ENCODE data around the gene CCL28. TPM values are rescaled to one million over a fixed set of nuclear protein-coding genes. Genes with fewer than 3 reads are reported as not detected.
A peak's percentile ranks its signal among the peaks of the same experiment; 100 is the strongest.
"Not testable (repeated sequence)": the region's sequence is repeated elsewhere in the genome, so short reads cannot be mapped to it uniquely, and the experiment has no call there.

The CCL28 gene
- total and polyA plus RNA-seq, 2 of the 13 experiments (the other 11 are each of a cell fraction or from before 2014, with no cell fraction given) = 0.03 TPM; not detected in 1

DNA sequence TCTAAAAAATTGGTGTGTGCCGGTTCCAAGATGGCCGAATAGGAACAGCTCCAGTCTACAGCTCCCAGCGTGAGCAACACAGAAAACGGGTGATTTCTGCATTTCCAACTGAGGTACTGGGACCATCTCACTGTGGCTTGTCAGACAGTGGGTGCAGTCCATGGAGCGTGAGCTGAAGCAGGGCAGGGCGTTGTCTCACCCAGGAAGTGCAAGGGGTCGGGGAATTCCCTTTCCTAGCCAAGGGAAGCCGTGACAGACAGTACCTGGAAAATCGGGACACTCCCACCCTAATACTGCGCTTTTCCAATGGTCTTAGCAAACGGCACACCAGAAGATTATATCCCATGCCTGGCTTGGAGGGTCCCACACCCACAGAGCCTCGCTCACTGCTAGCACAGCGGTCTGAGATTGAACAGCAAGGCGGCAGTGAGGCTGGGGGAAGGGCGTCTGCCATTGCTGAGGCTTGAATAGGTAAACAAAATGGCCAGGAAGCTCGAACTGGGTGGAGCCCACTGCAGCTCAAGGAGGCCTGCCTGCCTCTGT, 9.6 kb downstream of the CCL28 start (continued):
- TF ChIP-seq ZNF567 (CRISPR knock-in tag; IDR thresholded peaks at IDR 0.05; ENCODE audit: borderline replicate concordance) = peak; percentile 29; the same call in 1 of the 2 replicates
- peak; percentile 70; the same call in 1 of the 2 replicates for TF ChIP-seq NRL (CRISPR knock-in tag; IDR thresholded peaks at IDR 0.05; ENCODE audit: borderline replicate concordance)
- TF ChIP-seq, protein P1, sequence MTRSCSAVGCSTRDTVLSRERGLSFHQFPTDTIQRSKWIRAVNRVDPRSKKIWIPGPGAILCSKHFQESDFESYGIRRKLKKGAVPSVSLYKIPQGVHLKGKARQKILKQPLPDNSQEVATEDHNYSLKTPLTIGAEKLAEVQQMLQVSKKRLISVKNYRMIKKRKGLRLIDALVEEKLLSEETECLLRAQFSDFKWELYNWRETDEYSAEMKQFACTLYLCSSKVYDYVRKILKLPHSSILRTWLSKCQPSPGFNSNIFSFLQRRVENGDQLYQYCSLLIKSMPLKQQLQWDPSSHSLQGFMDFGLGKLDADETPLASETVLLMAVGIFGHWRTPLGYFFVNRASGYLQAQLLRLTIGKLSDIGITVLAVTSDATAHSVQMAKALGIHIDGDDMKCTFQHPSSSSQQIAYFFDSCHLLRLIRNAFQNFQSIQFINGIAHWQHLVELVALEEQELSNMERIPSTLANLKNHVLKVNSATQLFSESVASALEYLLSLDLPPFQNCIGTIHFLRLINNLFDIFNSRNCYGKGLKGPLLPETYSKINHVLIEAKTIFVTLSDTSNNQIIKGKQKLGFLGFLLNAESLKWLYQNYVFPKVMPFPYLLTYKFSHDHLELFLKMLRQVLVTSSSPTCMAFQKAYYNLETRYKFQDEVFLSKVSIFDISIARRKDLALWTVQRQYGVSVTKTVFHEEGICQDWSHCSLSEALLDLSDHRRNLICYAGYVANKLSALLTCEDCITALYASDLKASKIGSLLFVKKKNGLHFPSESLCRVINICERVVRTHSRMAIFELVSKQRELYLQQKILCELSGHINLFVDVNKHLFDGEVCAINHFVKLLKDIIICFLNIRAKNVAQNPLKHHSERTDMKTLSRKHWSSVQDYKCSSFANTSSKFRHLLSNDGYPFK (CRISPR knock-in tag; IDR thresholded peaks at IDR 0.05; ENCODE audit: borderline replicate concordance) = peak; percentile 85
- TF ChIP-seq, protein P2, sequence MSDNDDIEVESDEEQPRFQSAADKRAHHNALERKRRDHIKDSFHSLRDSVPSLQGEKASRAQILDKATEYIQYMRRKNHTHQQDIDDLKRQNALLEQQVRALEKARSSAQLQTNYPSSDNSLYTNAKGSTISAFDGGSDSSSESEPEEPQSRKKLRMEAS (IDR thresholded peaks at IDR 0.05) = peak; percentile 24; the same call in 1 of the 2 replicates
- TF ChIP-seq ZNF605 (CRISPR knock-in tag; IDR thresholded peaks at IDR 0.05) = peak; percentile 76
- TF ChIP-seq GABPA (IDR thresholded peaks at IDR 0.05; ENCODE audit: low read depth, low read length); FOXA1 (IDR thresholded peaks at IDR 0.05): not testable (repeated sequence)
- peak; percentile 31; the same call in 1 of the 2 replicates for TF ChIP-seq GABPA (CRISPR knock-in tag; IDR thresholded peaks at IDR 0.05; ENCODE audit: low read depth)
- TF ChIP-seq ZBTB7B (CRISPR knock-in tag; IDR thresholded peaks at IDR 0.05) = 0 out of 2 replicates have a peak, but pooled peaks have one; percentile 21
- TF ChIP-seq ZBTB7A (CRISPR knock-in tag; IDR thresholded peaks at IDR 0.05) = 0 out of 2 replicates have a peak, but pooled peaks have one; percentile 45
- peak; percentile 56; the same call in 1 of the 2 replicates for TF ChIP-seq ETV5 (CRISPR knock-in tag; IDR thresholded peaks at IDR 0.05; ENCODE audit: borderline replicate concordance)
- TF ChIP-seq, protein P3, sequence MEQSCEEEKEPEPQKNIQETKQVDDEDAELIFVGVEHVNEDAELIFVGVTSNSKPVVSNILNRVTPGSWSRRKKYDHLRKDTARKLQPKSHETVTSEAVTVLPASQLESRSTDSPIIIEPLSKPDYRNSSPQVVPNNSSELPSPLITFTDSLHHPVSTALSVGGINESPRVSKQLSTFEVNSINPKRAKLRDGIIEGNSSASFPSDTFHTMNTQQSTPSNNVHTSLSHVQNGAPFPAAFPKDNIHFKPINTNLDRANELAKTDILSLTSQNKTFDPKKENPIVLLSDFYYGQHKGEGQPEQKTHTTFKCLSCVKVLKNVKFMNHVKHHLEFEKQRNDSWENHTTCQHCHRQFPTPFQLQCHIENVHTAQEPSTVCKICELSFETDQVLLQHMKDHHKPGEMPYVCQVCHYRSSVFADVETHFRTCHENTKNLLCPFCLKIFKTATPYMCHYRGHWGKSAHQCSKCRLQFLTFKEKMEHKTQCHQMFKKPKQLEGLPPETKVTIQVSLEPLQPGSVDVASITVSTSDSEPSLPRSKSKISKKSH (CRISPR knock-in tag; IDR thresholded peaks at IDR 0.05; ENCODE audit: borderline replicate concordance) = peak; percentile 85; the same call in 1 of the 2 replicates
- 0 out of 2 replicates have a peak, but pooled peaks have one; percentile 57 for TF ChIP-seq KAT7 (CRISPR knock-in tag; IDR thresholded peaks at IDR 0.05; ENCODE audit: borderline replicate concordance)
- 0 out of 4 replicates have a peak, but pooled peaks of 1 of the 2 experiments have one; percentile 33 for TF ChIP-seq KLF16 (CRISPR knock-in tag; IDR thresholded peaks at IDR 0.05)
- TF ChIP-seq FOXA1 (CRISPR knock-in tag; IDR thresholded peaks at IDR 0.05) = peak; percentile 51
- TF ChIP-seq FOXA3 (CRISPR knock-in tag; IDR thresholded peaks at IDR 0.05) = 0 out of 2 replicates have a peak, but pooled peaks have one; percentile 7
- TF ChIP-seq FOXK1 (CRISPR knock-in tag; IDR thresholded peaks at IDR 0.05; ENCODE audit: borderline replicate concordance, low read depth) = 0 out of 2 replicates have a peak, but pooled peaks have one; percentile 19
- peak; percentile 30; the same call in 1 of the 2 replicates for TF ChIP-seq ZNF317 (CRISPR knock-in tag; IDR thresholded peaks at IDR 0.05)
- peak; percentile 58; the same call in 1 of the 2 replicates for TF ChIP-seq HDAC1 (CRISPR knock-in tag; IDR thresholded peaks at IDR 0.05)
- TF ChIP-seq ZNF501 (CRISPR knock-in tag; IDR thresholded peaks at IDR 0.05) = peak; percentile 55; the same call in 1 of the 2 replicates
- TF ChIP-seq MEF2D (CRISPR knock-in tag; IDR thresholded peaks at IDR 0.05) = peak; percentile 62; the same call in 1 of the 2 replicates
- peak; percentile 50; the same call in 1 of the 2 replicates for TF ChIP-seq KDM2A (CRISPR knock-in tag; IDR thresholded peaks at IDR 0.05; ENCODE audit: borderline replicate concordance, low read depth)
- TF ChIP-seq ZNF441 (CRISPR knock-in tag; IDR thresholded peaks at IDR 0.05; ENCODE audit: borderline replicate concordance) = peak; percentile 64; the same call in 1 of the 2 replicates
- 0 out of 2 replicates have a peak, but pooled peaks have one; percentile 22 for TF ChIP-seq ATAD3A (CRISPR knock-in tag; IDR thresholded peaks at IDR 0.05)

All from HepG2 (cell line).